Measurements from ENCODE around the gene TGFBR1.

Gene TGFBR1

DNA sequence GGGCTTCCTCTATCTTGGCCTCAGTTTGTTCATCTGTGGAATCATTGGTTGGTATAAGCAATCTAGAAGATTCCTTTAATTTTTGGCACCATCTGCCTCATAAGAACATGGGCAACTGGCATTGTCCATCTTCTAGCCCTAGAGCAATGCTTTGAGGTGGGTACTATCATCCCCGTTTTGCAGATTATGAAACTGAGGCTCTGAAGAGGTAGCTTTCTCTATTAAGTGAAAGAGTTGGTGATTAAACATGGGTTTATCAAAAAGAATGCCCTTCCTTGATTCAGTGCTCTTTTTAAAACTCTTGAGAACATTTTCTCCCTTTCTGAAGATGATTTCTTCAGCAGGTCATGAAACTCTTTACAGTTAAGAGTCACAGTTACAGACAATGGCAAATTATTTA is 42.4 kb upstream of the TGFBR1 start:
- ATAC-seq (ENCODE audit: insufficient read depth, low read depth) (no peak), DNase-seq (no peak)
- H3K27me3 ChIP-seq (ENCODE audit: insufficient read depth, low read length, poor library complexity): no peaks in the 10 kb centered on the region
- TF ChIP-seq, protein P1, sequence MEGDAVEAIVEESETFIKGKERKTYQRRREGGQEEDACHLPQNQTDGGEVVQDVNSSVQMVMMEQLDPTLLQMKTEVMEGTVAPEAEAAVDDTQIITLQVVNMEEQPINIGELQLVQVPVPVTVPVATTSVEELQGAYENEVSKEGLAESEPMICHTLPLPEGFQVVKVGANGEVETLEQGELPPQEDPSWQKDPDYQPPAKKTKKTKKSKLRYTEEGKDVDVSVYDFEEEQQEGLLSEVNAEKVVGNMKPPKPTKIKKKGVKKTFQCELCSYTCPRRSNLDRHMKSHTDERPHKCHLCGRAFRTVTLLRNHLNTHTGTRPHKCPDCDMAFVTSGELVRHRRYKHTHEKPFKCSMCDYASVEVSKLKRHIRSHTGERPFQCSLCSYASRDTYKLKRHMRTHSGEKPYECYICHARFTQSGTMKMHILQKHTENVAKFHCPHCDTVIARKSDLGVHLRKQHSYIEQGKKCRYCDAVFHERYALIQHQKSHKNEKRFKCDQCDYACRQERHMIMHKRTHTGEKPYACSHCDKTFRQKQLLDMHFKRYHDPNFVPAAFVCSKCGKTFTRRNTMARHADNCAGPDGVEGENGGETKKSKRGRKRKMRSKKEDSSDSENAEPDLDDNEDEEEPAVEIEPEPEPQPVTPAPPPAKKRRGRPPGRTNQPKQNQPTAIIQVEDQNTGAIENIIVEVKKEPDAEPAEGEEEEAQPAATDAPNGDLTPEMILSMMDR (IDR thresholded peaks at IDR 0.05; ENCODE audit: borderline replicate concordance, extremely low read depth, low read length, poor library complexity, severe bottlenecking): no peak
- TF ChIP-seq EZH2 (IDR thresholded peaks at IDR 0.05; ENCODE audit: borderline replicate concordance, low read depth, low read length, severe bottlenecking): no peak
- no peak overlapping the region for H3K27ac ChIP-seq (ENCODE audit: low read length)
- no peak overlapping the region for H2AFZ ChIP-seq (ENCODE audit: low read depth, low read length)
- H4K20me1 ChIP-seq (ENCODE audit: insufficient read depth, low read length): no peaks in the 10 kb centered on the region
- H3K4me1 ChIP-seq (ENCODE audit: insufficient read depth, low read length): peaks cover 32% of the 10 kb centered on the region
- no peak overlapping the region for H3K4me2 ChIP-seq (ENCODE audit: insufficient read depth, low read length)
- H3K9ac ChIP-seq (ENCODE audit: low read depth, low read length): no peak overlapping the region
- no peak overlapping the region for H3K4me3 ChIP-seq (ENCODE audit: low read depth in 1 of 2, low read length in 2 of 2)
- no peaks in the 10 kb centered on the region for H3K9me3 ChIP-seq (ENCODE audit: insufficient read depth, low read length, severe bottlenecking)
- no peaks in the 10 kb centered on the region for H3K36me3 ChIP-seq (ENCODE audit: insufficient read depth, low read length)
- H3K79me2 ChIP-seq (ENCODE audit: insufficient read depth, low read length): no peaks in the 10 kb centered on the region

DNA sequence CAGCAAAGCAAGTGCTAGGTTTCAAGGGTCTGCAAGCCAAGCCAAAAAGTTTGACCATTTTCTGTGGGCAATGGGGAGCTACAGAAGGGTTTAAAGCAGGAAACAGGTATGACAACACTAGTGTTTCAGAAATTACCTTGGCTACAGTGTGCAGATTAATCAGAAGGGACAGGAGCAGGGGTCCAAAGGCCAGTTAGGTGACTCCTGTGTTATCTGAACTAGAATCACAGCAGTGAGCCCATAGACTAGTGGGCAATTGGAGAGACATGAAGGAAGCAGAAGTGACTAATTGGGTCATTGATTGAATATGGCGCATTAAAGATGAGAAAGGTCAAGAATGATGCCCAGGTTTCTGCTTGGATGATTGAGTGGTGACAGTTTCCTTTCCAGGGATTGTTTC is 41.4 kb upstream of the TGFBR1 start:
- peaks cover 23% of the 10 kb centered on the region for H3K4me1 ChIP-seq (ENCODE audit: insufficient read depth, low read length)
- no peaks in the 10 kb centered on the region for H3K36me3 ChIP-seq (ENCODE audit: insufficient read depth, low read length)
- no peak overlapping the region for H3K4me3 ChIP-seq (ENCODE audit: low read depth in 1 of 2, low read length in 2 of 2)
- no peak overlapping the region for H3K4me2 ChIP-seq (ENCODE audit: insufficient read depth, low read length)
- no peaks in the 10 kb centered on the region for H4K20me1 ChIP-seq (ENCODE audit: insufficient read depth, low read length)
- H3K27me3 ChIP-seq (ENCODE audit: insufficient read depth, low read length, poor library complexity): no peaks in the 10 kb centered on the region
- no peak overlapping the region for H3K27ac ChIP-seq (ENCODE audit: low read length)
- H3K79me2 ChIP-seq (ENCODE audit: insufficient read depth, low read length): no peaks in the 10 kb centered on the region
- no peak overlapping the region for H3K9ac ChIP-seq (ENCODE audit: low read depth, low read length)
- no peaks in the 10 kb centered on the region for H3K9me3 ChIP-seq (ENCODE audit: insufficient read depth, low read length, severe bottlenecking)
- no peak overlapping the region for H2AFZ ChIP-seq (ENCODE audit: low read depth, low read length)
- no peak for ATAC-seq (ENCODE audit: insufficient read depth, low read depth)
- no peak for DNase-seq
- no peak for TF ChIP-seq EZH2 (IDR thresholded peaks at IDR 0.05; ENCODE audit: borderline replicate concordance, low read depth, low read length, severe bottlenecking)
- TF ChIP-seq, protein P1 (IDR thresholded peaks at IDR 0.05; ENCODE audit: borderline replicate concordance, extremely low read depth, low read length, poor library complexity, severe bottlenecking): no peak

DNA sequence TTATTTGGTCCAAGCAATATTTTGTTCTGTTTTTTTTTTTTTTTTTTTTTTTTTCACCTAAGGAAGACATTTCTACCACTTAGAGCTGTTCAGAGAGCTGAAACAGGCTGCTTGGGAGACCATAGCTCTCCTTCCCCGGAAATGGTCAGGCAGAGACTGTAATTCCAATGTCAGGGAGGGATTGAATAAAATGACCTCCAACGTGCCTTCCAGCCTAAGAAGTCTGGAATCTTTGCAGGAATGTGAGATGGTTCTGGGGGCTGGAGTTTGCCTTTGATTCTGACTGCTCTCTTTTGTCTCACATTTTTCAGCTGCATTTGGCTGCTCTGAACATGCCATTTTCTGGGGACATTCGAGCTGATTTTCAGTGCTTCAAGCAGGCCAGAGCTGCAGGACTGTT is 38.3 kb upstream of the TGFBR1 start:
- peaks cover 13% of the 10 kb centered on the region for H3K4me1 ChIP-seq (ENCODE audit: insufficient read depth, low read length)
- H2AFZ ChIP-seq (ENCODE audit: low read depth, low read length): no peak overlapping the region
- H3K9ac ChIP-seq (ENCODE audit: low read depth, low read length): no peak overlapping the region
- ATAC-seq (ENCODE audit: insufficient read depth, low read depth) (no peak), DNase-seq (no peak)
- H3K4me3 ChIP-seq (ENCODE audit: low read depth in 1 of 2, low read length in 2 of 2): no peak overlapping the region
- H4K20me1 ChIP-seq (ENCODE audit: insufficient read depth, low read length): no peaks in the 10 kb centered on the region
- no peaks in the 10 kb centered on the region for H3K9me3 ChIP-seq (ENCODE audit: insufficient read depth, low read length, severe bottlenecking)
- H3K27me3 ChIP-seq (ENCODE audit: insufficient read depth, low read length, poor library complexity): no peaks in the 10 kb centered on the region
- no peak overlapping the region for H3K27ac ChIP-seq (ENCODE audit: low read length)
- H3K4me2 ChIP-seq (ENCODE audit: insufficient read depth, low read length): no peak overlapping the region
- no peaks in the 10 kb centered on the region for H3K36me3 ChIP-seq (ENCODE audit: insufficient read depth, low read length)
- no peaks in the 10 kb centered on the region for H3K79me2 ChIP-seq (ENCODE audit: insufficient read depth, low read length)
- TF ChIP-seq EZH2 (IDR thresholded peaks at IDR 0.05; ENCODE audit: borderline replicate concordance, low read depth, low read length, severe bottlenecking): no peak
- TF ChIP-seq, protein P1 (IDR thresholded peaks at IDR 0.05; ENCODE audit: borderline replicate concordance, extremely low read depth, low read length, poor library complexity, severe bottlenecking): no peak

DNA sequence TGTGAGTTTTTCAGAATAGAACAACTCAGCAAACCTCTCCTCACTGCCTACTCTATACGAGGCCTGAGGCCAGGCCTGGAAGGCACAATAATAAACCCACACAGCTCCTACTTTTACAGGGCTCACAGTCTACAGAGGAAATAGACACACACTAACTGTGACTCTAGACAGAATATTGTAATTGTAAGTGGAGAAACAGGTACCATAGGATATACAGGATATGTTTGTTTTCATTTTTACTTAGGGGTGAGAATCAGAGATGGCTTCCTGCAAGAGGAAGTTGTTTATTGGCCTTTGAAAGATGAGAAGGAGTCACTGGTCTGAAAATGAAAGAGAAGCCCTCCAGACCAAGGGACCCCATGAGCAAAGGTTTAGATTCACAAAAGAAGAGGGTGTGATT is 35.8 kb upstream of the TGFBR1 start:
- H3K36me3 ChIP-seq (ENCODE audit: insufficient read depth, low read length): no peaks in the 10 kb centered on the region
- H3K4me1 ChIP-seq (ENCODE audit: insufficient read depth, low read length): peaks cover 13% of the 10 kb centered on the region
- H4K20me1 ChIP-seq (ENCODE audit: insufficient read depth, low read length): no peaks in the 10 kb centered on the region
- DNase-seq (no peak), ATAC-seq (ENCODE audit: insufficient read depth, low read depth) (peak; percentile 68)
- H2AFZ ChIP-seq (ENCODE audit: low read depth, low read length): peak overlapping the region; percentile 44
- peak overlapping the region; percentile 35; the same call in 1 of the 2 replicates for H3K27ac ChIP-seq (ENCODE audit: low read length)
- no peaks in the 10 kb centered on the region for H3K27me3 ChIP-seq (ENCODE audit: insufficient read depth, low read length, poor library complexity)
- no peak for TF ChIP-seq EZH2 (IDR thresholded peaks at IDR 0.05; ENCODE audit: borderline replicate concordance, low read depth, low read length, severe bottlenecking)
- TF ChIP-seq, protein P1 (IDR thresholded peaks at IDR 0.05; ENCODE audit: borderline replicate concordance, extremely low read depth, low read length, poor library complexity, severe bottlenecking): no peak
- no peak overlapping the region for H3K9ac ChIP-seq (ENCODE audit: low read depth, low read length)
- H3K79me2 ChIP-seq (ENCODE audit: insufficient read depth, low read length): no peaks in the 10 kb centered on the region
- no peaks in the 10 kb centered on the region for H3K9me3 ChIP-seq (ENCODE audit: insufficient read depth, low read length, severe bottlenecking)
- no peak overlapping the region for H3K4me2 ChIP-seq (ENCODE audit: insufficient read depth, low read length)
- H3K4me3 ChIP-seq (ENCODE audit: low read depth in 1 of 2, low read length in 2 of 2): no peak overlapping the region
